ENCODE results near the gene MTHFSD.

DNA sequence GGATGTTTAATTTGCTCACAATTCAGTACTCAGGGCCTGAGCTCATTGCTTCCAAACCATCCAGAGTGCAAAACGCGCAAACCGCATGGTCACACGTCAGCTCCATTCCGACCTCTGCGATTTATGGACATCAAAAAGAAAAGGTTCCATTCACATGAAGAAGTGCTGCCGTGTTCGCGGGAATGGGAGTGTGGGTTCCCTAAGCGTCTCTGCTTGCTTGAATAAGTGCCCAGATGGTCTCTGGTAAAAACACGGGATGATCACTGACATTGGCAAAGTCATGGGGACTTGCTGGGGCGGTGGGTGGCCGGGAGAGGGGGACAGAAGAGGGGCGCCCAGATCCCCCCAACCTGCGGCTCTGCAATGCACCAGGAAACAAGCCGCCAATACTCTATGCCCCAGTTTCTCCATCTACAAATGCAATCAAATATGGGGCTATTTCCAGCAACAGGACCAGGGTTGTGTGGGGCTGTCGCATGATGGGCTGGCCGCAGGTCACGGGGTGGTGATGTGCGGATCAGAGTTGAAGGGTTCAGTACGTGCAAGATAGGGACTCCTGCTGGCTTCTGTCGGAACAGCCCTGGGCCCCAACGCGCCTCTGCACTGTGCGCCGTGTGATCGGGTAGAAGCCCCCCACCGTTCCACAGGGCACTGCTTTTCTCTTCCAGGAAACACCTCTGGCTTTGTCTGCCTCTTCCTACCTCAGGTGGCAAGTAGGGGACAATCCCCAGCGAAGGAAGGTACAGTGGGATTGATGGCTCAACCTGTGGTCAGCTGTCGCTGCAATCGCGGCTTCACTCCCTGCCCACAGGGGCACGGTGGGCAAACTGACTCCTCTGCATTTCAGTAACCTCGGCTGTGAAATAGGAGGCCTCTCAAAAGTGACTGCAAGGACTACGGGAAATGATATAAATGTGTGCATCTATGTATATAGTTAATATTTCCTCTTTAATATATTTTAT is 33.5 kb downstream of the MTHFSD start:
- no peak for TF ChIP-seq EZH2 (IDR thresholded peaks at IDR 0.05; ENCODE audit: borderline replicate concordance)
- TF ChIP-seq, protein P1, sequence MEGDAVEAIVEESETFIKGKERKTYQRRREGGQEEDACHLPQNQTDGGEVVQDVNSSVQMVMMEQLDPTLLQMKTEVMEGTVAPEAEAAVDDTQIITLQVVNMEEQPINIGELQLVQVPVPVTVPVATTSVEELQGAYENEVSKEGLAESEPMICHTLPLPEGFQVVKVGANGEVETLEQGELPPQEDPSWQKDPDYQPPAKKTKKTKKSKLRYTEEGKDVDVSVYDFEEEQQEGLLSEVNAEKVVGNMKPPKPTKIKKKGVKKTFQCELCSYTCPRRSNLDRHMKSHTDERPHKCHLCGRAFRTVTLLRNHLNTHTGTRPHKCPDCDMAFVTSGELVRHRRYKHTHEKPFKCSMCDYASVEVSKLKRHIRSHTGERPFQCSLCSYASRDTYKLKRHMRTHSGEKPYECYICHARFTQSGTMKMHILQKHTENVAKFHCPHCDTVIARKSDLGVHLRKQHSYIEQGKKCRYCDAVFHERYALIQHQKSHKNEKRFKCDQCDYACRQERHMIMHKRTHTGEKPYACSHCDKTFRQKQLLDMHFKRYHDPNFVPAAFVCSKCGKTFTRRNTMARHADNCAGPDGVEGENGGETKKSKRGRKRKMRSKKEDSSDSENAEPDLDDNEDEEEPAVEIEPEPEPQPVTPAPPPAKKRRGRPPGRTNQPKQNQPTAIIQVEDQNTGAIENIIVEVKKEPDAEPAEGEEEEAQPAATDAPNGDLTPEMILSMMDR (IDR thresholded peaks at IDR 0.05; ENCODE audit: poor library complexity): no peak
